T-helper 17 cell (primary cell): ENCODE results near the gene LMAN1L. TPM values are rescaled to one million over a fixed set of nuclear protein-coding genes. Genes with fewer than 3 reads are reported as not detected.

Experiments
- ATAC-seq: fragments of 150-1000 bp; cut with Tn5 transposase; 2 replicates; pipeline ENCODE4 v1.10.0; 2021; ENCODE audit warnings: mild to moderate bottlenecking, moderate library complexity
- DNase-seq, 3 donors: peaks; one replicate each; pipeline versions ENCODE4 v3.0.0 to v3.0.0-alpha.2; 2020 to 2021
- H3K9me3 ChIP-seq: one replicate; pipeline ENCODE4 v1.7.0; 2013; ENCODE audit warnings: low read length, mild to moderate bottlenecking; ENCODE audit not compliant: control insufficient read depth, poor library complexity, severe bottlenecking
- H3K27ac Mint-ChIP-seq: one replicate; pipeline ENCODE4 v1.8.0; 2022; ENCODE audit warnings: mild to moderate bottlenecking, moderate library complexity, mixed read lengths
- H3K27me3 Mint-ChIP-seq: one replicate; pipeline ENCODE4 v1.8.0; 2022; ENCODE audit warnings: mixed read lengths
- H3K36me3 Mint-ChIP-seq: one replicate; pipeline ENCODE4 v1.8.0; 2022; ENCODE audit warnings: low read depth, mixed read lengths
- H3K4me1 Mint-ChIP-seq: one replicate; pipeline ENCODE4 v1.8.0; 2022; ENCODE audit warnings: mild to moderate bottlenecking, mixed read lengths
- H3K4me3 Mint-ChIP-seq: one replicate; pipeline ENCODE4 v1.8.0; 2022; ENCODE audit warnings: mild to moderate bottlenecking, moderate library complexity, mixed read lengths
- total RNA-seq, 4 donors: library from RNA in 2 of 4; stranded (reverse) in 2 of 4; gene quantifications; one replicate each; pipeline ENCODE4 v1.2.3 and lab custom pipeline; 2022 to 2026

Gene LMAN1L
- total RNA-seq, 2 donors from 2014 or later, result 0.82 to 0.91 TPM

DNA sequence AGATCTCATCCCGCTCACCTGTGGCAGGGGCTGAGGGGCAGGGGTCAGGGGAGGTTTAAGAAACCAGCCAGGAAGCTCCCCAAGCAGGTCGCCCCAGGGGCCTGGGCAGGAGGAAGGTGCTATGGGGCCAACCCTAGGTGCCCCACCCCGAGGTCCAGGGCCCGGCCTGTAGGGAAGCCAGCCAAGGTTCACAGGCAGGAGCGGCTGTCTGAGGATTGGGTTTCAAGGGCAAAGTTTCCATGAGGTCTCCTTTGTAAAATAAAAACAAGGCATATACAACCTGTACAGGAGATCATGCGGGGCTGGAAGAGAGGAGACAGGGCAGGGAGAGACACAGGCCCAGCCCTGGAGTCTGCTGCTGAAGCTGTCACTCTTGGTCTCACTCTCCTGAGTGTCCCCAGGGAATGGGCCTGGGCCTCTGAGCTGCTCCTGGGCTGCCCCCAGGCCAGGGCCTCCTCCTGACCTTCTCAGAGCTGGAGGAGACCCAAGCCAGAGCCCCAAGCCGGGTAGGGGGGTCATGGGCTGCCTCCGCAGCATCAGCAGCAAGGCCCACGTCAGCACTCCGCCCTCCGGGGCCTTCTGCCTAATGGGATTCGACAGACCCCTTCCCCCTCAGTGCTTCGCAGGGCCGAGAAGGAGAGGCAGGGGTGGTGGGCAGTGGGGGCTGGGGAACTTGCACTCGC is 19.3 kb downstream of the LMAN1L start:
- no peak overlapping the region for H3K4me3 Mint-ChIP-seq
- peaks cover 21% of the 10 kb centered on the region for H3K27me3 Mint-ChIP-seq
- no peaks in the 10 kb centered on the region for H3K36me3 Mint-ChIP-seq
- no peaks in the 10 kb centered on the region for H3K9me3 ChIP-seq
- peaks cover 13% of the 10 kb centered on the region for H3K4me1 Mint-ChIP-seq
- ATAC-seq (no peak), DNase-seq (no peak)
- no peak overlapping the region for H3K27ac Mint-ChIP-seq

DNA sequence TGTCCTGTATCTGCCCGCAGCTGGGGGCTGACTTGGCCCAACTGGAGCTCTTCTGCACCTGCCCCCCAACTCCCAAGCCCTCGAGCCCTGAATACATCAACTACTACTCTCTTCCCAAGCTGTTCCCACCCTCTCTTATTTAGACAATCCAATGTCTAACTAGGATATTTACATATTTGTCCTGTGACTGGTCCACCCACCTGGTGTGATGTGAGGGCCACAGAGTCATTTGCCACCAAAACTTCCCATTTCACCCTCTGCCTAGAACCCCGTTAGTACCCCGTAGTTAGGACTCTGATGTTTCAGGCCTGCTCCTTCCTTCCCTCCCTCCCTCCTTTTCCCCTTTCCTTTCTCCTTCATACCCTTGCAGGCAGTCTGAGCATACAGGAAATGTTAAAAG is 20.2 kb downstream of the LMAN1L start:
- Mint-ChIP-seq H3K27me3 (peaks cover 13% of the 10 kb centered on the region), H3K36me3 (no peaks in the 10 kb centered on the region), H3K27ac (peak overlapping the region; percentile 53), H3K4me1 (peaks cover 13% of the 10 kb centered on the region), H3K4me3 (no peak overlapping the region)
- H3K9me3 ChIP-seq, result no peaks in the 10 kb centered on the region
- DNase-seq (no peak), ATAC-seq (no peak)

DNA sequence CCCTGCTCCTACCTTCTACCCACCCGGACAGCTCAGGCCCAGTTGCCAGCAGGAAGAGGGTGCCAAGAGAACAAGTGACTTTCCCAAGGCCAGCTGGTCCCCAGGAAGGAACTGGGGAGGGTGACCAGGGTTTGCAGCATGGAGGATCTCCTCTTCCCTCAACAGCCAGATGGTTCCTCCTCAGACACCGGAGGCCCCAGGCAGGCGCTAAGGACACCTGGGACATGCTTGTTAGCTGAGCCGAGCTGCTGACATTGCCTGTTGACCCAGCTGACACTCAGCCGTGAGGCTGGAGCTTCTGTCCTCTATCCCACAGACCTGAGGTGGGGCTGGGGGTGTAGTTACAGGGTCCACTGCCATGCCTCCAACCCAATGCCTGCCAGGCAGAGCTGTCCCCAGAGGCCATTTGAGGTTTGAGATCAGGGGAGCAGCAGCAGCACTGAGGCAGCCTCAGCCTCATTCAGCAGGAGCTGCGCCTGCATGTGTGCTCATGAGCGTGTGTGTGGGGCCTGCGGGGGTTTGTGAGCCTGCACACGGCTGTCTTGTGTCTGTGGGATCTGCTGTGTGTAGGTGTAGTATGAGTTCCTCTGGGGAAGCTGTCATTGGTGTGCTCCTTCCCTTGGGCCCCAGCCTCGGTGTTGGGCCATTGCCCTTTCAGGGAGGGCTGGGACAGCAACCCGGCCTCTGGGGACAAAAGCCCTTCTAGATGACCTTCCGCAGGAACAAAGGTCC is 20.9 kb downstream of the LMAN1L start:
- H3K27ac Mint-ChIP-seq, result peak overlapping the region; percentile 53
- no peak for DNase-seq
- peaks cover 6% of the 10 kb centered on the region for H3K27me3 Mint-ChIP-seq
- H3K9me3 ChIP-seq, result no peaks in the 10 kb centered on the region
- H3K4me3 Mint-ChIP-seq, result no peak overlapping the region
- peaks cover 11% of the 10 kb centered on the region for H3K4me1 Mint-ChIP-seq
- ATAC-seq, result no peak
- no peaks in the 10 kb centered on the region for H3K36me3 Mint-ChIP-seq

DNA sequence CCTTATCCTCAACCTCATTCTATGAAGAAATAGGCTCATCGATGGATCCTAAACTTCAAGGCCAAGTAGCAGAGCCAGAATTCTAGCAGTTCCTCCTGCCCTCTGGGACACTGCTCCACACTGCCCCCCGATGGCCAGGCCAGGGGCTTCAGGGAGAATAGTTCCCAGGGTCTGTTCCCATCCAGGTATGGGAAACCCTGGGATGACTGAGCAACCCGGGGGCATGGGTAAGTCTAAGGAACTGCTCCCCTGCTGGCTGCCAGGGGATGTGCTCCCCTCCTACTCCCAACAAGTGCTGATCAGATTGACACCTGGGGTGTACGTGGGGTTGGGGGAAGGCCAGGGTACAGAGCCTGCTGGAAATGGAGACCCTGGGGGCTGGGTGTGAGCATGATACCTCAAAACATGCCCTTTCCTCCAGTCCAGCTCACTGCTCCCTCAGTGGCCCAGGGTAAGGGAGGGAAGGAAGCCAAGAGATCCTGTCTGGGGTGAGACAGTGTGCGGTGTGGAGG is 22.7 kb downstream of the LMAN1L start:
- peak; percentile 59 for ATAC-seq
- H3K27me3 Mint-ChIP-seq, result no peaks in the 10 kb centered on the region
- no peaks in the 10 kb centered on the region for H3K9me3 ChIP-seq
- H3K36me3 Mint-ChIP-seq, result no peaks in the 10 kb centered on the region
- H3K27ac Mint-ChIP-seq, result peak overlapping the region; percentile 8
- H3K4me3 Mint-ChIP-seq, result no peak overlapping the region
- peak in 2 of 3 donors; percentile 25 to 34 for DNase-seq
- H3K4me1 Mint-ChIP-seq, result peaks cover 12% of the 10 kb centered on the region

DNA sequence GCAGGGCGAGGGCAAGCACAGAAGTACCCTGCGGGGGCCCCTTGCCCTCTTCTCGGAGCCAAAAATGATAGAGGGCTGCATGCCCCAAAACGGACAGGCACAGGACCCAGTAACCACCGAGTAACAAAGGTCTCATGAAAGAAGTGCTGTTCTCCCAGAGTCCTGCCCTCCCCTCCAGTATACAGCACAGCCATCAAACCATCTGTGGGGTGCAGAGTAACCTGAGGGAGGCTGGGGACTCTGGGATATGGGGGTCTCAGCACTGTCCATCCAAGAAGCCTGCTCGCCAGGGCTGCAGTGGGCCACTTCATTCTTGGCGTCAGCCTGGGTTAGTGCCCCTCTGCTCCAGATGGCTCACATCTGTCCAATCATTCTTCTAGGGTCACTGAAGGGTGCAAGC is 24.2 kb downstream of the LMAN1L start:
- no peak for DNase-seq
- no peaks in the 10 kb centered on the region for H3K9me3 ChIP-seq
- H3K36me3 Mint-ChIP-seq, result no peaks in the 10 kb centered on the region
- ATAC-seq, result no peak
- no peak overlapping the region for H3K27ac Mint-ChIP-seq
- peaks cover 21% of the 10 kb centered on the region for H3K4me1 Mint-ChIP-seq
- H3K4me3 Mint-ChIP-seq, result no peak overlapping the region
- no peaks in the 10 kb centered on the region for H3K27me3 Mint-ChIP-seq

DNA sequence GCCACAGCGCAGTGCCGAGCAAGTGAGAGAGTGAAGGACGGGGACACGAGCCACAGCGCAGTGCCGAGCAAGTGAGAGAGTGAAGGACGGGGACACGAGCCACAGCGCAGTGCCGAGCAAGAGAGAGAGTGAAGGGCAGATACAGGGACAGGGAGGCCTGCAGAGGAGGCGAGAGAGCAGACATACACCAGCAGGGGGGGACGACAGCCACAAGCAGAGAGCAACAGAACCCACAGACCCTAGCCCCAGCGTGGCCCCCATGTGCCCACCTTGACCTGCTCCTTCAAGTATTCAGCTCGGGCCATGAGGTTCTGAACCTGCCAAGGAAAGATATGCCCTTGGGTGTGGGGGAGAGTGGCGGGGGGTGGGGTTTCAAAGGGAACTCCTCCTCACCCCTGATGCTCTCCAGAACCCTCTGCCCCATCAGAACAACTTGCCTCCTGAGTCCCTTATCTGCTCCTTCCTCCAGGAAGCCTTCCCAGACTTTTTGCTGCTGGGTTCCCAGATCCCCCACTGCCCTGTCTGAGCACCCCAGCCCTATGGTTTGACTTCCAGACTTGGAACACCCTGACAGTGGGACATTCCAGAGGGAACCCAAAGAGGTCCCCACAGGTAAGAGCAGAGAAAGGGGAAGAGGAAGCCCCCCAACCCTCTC is 25.0 kb downstream of the LMAN1L start:
- Mint-ChIP-seq H3K27me3 (no peaks in the 10 kb centered on the region), H3K4me3 (no peak overlapping the region), H3K36me3 (no peaks in the 10 kb centered on the region), H3K4me1 (peaks cover 24% of the 10 kb centered on the region), H3K27ac (peak overlapping the region; percentile 51)
- DNase-seq (no peak), ATAC-seq (no peak)
- H3K9me3 ChIP-seq, result no peaks in the 10 kb centered on the region

DNA sequence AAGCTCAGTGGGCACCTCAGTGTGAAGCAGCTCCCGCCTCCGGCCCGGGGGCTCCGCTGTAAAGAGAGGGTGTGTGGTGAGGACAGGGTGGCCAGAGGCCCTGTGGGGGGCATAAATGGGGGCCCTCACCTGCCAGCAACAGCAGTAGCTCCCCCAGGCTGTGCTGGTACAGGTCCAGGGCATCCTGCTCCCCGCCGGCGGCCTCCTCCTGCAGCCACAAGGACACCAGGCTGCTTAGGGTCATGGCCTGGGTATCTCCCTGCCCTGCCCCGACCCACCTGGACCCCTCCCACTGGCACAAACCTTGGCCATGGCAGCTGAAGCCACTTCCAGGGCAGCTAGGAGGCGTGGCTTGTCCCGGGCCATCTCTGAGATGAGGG is 25.5 kb downstream of the LMAN1L start:
- Mint-ChIP-seq H3K27ac (peak overlapping the region; percentile 51), H3K36me3 (no peaks in the 10 kb centered on the region), H3K4me3 (no peak overlapping the region), H3K4me1 (peaks cover 23% of the 10 kb centered on the region), H3K27me3 (no peaks in the 10 kb centered on the region)
- DNase-seq, result no peak
- no peaks in the 10 kb centered on the region for H3K9me3 ChIP-seq
- no peak for ATAC-seq

DNA sequence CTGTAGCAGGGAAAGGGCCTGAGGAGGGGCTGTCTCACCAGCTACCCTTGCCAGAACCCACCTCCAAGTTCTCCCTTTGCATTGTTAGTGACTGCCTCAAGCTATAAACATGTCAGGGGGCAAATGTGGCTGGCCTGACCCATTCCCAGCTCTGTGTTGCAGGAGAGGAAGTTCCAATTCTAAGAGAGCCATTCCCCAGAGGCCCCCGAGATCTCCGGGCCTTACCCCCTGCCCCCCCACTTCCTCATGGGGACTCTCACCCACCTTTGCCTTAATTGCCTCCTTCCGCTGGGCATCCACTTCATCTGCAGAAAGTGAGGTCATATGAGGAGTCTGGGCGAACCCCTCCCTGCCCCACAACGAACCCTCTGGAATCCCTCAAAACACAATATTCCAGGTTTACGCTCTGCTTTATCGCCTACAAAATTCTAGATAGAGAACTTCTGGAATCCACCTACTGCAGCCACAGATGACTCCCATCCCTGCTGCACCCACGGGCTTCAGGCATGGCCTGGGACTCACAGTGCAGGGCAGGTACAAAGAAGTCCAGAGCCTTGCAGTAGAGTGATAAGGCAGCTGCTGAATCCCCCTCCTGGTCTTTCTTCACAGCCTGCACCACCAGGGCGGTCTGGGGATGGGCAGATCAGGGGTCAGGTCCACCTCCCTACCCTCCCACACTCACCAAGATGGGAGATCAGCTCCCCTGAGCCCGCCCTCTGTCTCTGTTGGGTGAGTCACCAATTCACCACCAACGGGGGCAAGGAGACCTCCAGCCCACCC is 26.3 kb downstream of the LMAN1L start:
- DNase-seq, result no peak
- Mint-ChIP-seq H3K27ac (no peak overlapping the region), H3K4me3 (no peak overlapping the region), H3K36me3 (no peaks in the 10 kb centered on the region), H3K4me1 (peaks cover 26% of the 10 kb centered on the region), H3K27me3 (no peaks in the 10 kb centered on the region)
- no peaks in the 10 kb centered on the region for H3K9me3 ChIP-seq
- ATAC-seq, result no peak

DNA sequence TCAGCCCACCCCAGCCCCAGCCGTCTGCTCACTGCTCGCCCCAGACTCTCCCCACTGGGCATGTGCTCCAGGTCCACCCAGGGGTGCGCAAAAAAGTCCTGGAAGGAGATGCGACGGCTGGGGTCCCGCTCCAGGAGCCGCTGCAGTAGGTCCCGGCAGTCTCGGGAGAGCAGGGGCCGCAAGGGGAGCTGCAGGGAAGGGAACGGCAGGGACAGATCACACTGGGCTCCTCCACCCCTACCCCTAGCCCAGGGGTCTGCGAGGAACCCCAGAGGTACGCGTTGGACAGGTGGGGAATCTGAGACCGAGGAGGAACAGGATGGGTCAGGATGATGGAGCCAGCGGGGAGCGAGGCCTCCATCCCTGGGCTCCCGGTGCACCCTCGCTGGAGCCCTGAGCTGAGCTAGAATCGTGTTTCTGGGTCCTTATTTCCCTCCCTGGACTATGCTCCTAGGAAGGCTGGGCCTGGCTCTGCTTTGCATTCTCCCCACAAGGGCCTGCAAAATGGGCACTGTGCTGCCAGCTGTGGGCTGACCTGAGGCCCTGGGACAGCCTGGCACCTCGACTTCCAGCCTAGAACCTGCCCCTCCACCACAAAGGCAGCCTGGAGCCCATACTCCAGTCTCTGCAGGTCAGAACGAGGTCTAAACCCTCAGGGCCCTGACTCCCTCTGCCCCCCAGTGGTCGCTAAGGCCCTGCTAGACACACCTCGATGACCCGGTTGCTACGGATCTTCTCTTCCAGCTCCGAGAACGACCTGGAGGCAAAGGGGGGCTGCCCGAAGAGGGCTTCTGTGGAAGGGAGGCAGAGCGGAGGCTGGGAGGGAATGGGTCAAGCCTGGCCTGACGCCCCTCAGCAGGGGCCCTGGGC is 27.1 kb downstream of the LMAN1L start:
- no peaks in the 10 kb centered on the region for H3K9me3 ChIP-seq
- no peak for ATAC-seq
- no peaks in the 10 kb centered on the region for H3K36me3 Mint-ChIP-seq
- no peak overlapping the region for H3K27ac Mint-ChIP-seq
- peaks cover 32% of the 10 kb centered on the region for H3K4me1 Mint-ChIP-seq
- DNase-seq, result no peak
- H3K4me3 Mint-ChIP-seq, result no peak overlapping the region
- no peaks in the 10 kb centered on the region for H3K27me3 Mint-ChIP-seq

DNA sequence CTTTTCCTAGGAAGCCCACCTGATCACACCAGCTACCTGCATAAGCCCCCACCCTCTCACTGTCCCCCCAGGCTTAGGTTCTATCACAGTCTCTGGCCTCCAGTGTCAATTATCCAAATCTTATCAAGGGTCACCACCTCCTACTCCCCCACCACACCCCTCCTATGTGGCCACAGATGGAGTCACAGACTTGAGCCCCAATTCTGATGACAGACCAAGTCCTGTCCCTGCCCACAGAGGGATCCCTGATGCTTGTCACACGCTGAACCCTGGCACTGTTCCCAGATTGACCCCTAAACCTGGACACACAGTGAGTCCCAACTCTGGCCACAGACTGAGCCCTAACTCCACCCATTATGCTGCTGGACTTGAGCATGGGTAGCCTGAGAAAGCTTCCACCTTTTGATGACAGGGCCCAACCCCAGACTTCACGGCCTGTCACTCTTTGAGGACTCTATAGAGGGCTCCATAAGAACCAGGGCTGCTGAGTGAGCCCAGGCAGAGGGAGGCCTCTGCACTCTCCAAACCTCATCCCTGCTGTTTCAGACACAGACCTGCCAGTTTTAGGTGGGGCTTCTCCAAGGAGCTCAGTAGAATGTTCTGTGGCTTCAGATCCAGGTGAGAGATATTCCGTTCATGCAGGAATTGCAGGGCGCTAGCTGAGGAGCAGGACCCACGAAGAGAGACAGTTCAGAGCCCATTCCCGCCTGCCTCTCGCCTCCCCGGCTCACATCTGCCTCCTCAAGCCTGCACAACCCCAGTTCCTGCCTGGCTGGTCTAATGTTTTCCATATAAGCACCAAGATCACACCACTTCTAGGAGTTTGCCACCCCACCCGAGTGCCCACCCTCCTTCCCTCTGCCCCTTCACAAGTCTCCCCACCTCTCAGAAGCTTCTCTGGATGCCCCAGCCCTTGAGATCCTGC is 28.5 kb downstream of the LMAN1L start:
- Mint-ChIP-seq H3K36me3 (no peaks in the 10 kb centered on the region), H3K27me3 (no peaks in the 10 kb centered on the region), H3K4me3 (peak overlapping the region; percentile 90), H3K4me1 (peaks cover 37% of the 10 kb centered on the region), H3K27ac (no peak overlapping the region)
- ATAC-seq, result no peak
- H3K9me3 ChIP-seq, result no peaks in the 10 kb centered on the region
- no peak for DNase-seq

DNA sequence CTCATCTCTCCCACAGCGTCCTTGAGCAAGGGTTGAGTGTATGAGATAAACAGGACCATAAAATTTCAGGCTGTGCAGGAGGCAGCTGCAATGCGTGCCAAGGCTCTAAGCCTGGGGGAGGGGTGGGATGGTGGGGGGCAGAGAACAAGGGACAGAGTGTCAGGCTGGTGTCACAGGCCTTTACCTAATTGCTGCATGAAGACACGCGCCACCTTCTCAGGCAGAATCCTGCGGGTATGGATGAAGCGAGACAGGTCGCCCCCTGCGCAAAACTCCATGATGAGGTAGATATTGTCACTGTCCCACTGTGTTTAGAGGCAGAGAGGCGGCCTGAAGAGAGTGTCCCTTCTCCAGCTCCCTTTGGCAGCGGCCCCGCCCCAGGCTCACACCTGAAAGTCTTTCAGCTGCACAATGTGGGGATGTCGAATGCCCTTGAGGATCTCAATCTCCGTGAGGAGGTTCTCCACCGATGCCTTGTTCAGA is 29.3 kb downstream of the LMAN1L start:
- H3K9me3 ChIP-seq, result no peaks in the 10 kb centered on the region
- no peak overlapping the region for H3K27ac Mint-ChIP-seq
- no peaks in the 10 kb centered on the region for H3K36me3 Mint-ChIP-seq
- DNase-seq, result no peak
- peaks cover 37% of the 10 kb centered on the region for H3K4me1 Mint-ChIP-seq
- peak overlapping the region; percentile 90 for H3K4me3 Mint-ChIP-seq
- no peaks in the 10 kb centered on the region for H3K27me3 Mint-ChIP-seq
- ATAC-seq, result no peak
